Right ventricle myocardium inferior (tissue), 1 donor: ENCODE measurements around the gene AK2. TPM values are rescaled to one million over a fixed set of nuclear protein-coding genes. Genes with fewer than 3 reads are reported as not detected.
"Not testable (repeated sequence)": the region's sequence is repeated elsewhere in the genome, so short reads cannot be mapped to it uniquely, and the experiment has no call there.

Source experiments
- ATAC-seq: fragments of 200-7000 bp; cut with Tn5 transposase; one replicate; pipeline ENCODE4 v1.9.1; 2020; ENCODE audit warnings: mild to moderate bottlenecking, moderate library complexity
- DNase-seq: peaks from one replicate; pipeline ENCODE4 v3.0.0; 2021; ENCODE audit errors: missing footprints
- intact Hi-C: fragments of 100-400 bp; cut with DNase I; formaldehyde crosslinking; loops from one replicate; pipeline ENCODE4 v1.11.0; 2022
- long read RNA-seq: library from polyadenylated mRNA; unstranded; transcript quantifications from one replicate; pipeline ENCODE4 v2.0.0, GENCODE V29; 2021
- total RNA-seq: library from RNA; stranded (reverse); fragmentation: NEBNext Ultra II Directional; extraction: Animal tissue kit (Norgen Biotek cat#: 25700); gene quantifications from one replicate; pipeline ENCODE4 v1.2.1, GENCODE V29; 2021
- donor health status: DM: no; HTN: yes; CAD: no; lungs with severe emphysema.

AK2 gene
- 129 TPM for total RNA-seq
- long read RNA-seq, transcript AK2-201 (6 exons, 1,021 nt) = major isoform, 42 of 80 reads
- long read RNA-seq, transcript AK2-202 (7 exons, 3,586 nt) = minor isoform, 7 of 80 reads
- long read RNA-seq, partial matches to known transcripts = 1 of 80 reads
- long read RNA-seq, other reads (novel, unspliced or antisense) = 22 of 80 reads

DNA sequence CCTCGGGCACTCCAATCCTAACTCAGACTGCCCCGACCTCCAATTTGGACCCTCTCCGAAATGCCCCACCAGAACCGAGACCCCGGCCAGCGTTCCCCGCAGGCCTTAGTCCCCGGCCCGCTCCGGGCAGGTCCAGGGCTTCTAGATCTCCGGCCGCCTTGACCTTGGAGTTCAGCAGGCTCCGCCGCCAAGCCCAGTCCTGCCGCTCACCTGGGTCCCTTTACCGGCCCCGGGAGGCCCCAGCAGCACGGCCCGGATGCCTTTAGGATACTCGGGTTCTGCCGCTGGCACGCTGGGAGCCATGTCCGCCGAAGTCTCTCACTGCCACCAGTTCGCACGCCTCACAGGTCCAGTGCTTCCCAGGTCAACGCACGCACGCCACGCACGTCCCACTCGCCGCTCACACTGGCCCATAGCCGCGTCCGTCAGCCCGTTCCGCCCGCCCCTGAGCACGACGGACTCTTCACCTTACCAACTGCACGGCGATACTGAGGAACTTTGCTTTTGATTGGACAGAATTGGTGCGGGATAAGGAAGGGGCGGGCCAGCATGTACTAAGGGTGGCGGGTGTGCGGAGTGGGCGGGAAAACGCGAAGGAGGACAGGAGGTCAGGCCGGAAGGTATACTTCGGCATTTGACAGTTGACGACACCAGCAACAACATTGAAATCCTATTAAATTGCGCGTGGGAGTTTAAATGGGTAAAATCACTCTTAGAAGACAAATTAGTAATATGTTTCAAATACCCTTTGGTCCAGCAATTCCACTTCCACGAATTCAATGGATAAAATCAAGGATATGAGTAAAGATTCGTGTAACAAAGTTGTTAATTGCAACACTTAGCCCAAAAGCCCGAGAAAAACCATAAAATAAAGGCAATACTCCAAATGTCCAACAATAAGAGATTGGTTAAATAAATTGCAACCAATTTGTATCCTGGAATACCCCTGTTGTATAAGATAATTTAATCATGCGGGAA, at the start of gene AK2:
TSS of gene AK2 (minus strand) at position 358 of the 978 bp plus-strand sequence. CDS start at position 303, 55 bp downstream.
- intact Hi-C loops = loop anchor here (2.0 to 5.0 kb wide), 2 partner anchors 26 to 75 kb away; partner anchors contain the start of gene RNF19B
- DNase-seq = peak; percentile 98
- peak; percentile 100 for ATAC-seq

DNA sequence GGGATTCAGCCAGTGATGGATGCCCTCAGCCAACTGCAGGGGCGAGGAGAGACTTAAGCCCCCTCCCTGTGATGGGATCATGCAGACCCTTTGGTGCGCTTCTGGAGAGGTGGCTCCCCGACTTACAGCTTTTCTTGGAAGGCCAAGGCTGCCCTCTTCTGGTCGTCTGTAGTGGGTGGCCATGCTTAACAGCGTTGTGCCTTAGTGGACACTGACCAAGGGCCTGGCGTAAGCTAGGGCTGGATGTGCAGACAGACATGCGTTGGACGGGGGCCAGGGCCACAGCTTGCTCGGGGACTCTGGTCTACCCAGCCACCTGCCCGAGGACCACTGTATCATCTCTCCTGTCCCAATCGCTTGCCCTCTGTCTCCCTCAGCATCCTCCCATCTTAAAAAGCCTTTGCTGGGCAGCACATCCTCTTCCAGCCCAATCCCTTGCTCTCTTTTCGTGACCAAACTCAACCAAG, 49.7 kb upstream of the AK2 start:
- intact Hi-C loops = loop anchor here (1.0 kb wide), 1 partner anchor 210 kb away; no protein-coding TSS in a partner anchor
- ATAC-seq = peak; percentile 81
- DNase-seq = peak; percentile 73

DNA sequence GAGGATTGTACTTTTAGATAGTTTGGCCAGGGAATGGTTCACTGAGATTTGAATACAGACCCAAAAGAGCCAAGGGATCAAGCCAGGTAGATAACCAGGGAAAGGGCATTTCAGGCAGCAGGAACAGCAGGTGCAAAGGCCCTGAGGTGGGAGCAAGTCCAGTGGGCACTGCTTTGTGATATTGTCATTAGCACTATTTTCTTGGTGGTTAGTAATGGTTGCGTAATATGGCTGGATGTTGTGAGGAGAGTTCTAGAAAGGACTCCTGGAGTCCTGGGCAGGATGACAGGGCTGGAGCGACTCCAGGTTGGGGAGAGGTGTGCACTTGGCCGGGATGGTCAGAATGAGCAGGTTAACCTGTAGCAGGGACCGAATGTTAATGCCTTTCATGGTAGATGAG, 48.6 kb upstream of the AK2 start:
- ATAC-seq (no peak), DNase-seq (no peak)
- intact Hi-C loops = loop anchor here (2.0 kb wide), 1 partner anchor 153 kb away; no protein-coding TSS in a partner anchor

DNA sequence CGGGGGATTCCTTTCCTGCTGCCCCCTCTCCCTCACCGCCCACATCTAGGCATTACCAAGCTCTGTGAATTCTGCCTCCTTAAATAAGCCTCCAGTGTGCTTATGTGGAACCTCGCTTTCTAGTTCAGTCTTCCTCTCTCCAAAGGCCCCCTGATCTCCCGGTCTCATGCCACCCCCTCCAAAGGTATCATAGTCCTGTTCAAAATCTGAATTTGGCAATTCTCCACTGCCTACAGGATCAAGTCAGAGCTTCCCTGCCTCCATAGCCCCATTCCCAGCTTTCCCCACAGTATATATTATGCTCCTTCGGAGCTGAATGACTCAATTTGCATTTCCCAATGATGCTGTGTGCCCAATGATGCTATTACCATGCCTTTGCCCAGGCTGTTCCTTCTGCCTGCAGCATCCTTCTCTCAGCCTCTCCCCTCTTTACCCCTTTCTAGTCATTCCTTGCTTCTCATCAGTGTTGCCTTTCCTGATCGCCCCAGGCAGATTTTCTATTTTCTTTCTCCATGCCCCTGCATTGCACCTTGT, 46.0 kb upstream of the AK2 start:
- intact Hi-C loops = loop anchor here (5.0 kb wide), 1 partner anchor 370 kb away; no protein-coding TSS in a partner anchor
- no peak for ATAC-seq
- DNase-seq = no peak

DNA sequence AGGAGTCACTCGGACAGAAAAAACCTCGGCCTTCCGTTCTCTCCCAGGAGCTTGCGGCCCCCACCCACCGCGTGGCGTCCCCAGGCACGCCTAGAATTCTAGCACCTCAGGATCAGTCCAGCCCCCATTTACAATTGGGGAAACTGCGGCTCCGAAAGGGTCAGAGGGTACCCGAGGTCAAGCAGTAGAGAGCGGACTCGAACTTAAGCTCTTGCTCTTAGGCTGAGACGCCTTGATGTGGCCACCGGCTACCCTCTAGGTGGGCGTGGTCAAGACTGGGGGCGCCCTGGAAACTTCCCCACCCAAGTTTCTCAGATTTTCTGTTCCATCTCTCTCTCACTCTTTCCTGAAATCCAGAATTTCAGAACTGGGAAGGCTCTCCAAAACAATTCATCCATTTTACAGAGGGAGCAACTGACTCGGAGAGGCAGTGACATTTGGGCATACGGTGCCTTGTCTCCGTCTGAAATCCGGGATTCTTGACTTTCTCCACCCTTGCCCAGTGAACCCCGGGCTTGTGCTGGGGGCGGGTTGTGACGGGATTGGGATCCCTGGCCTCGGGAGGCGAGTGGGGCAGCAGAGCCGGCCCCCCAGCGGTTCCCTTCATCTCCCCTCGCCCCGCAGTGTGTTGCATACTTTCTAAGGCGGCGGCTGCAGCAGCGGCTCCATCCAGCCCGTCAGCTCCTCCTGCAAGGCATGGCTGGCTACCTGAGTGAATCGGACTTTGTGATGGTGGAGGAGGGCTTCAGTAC, 45.0 kb upstream of the AK2 start:
- intact Hi-C loops = loop anchor here (5.0 kb wide), 1 partner anchor 369 kb away; no protein-coding TSS in a partner anchor
- ATAC-seq (no peak), DNase-seq (no peak)

DNA sequence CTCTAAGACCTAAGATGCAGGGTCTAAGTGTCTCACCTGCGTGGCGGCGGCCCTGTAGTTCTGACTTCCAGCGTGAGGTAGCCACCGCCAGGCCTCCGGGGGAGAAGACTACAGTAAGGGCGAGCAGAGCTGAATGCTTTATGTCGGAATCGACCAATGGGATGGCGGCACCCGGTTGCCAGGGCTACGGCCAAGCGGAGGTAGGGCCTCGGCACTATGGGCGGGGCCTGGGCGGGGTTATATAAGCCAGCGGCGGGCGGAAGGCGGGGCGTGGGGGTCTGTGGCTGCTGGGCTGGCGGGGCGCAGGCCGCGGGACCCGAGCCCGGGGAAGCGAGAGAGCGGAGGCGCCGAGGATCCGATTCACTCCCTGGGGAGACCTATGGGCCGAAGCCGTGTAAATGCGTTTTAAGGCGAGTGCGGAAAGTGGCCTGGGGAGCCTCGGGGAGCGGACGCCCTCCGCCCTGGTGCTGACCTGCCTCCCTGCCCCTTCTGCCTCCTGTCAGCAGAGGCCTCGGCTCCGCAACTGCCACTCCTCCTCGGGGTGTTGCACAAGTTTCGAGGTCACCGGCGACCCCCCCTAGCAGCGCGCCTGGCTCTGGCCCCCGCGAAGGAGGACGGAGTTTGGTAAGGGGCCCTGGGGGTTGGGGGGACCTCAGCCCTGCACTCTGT, 44.3 kb upstream of the AK2 start, which contains the start of gene AZIN2:
TSS of gene AZIN2 (plus strand) at position 269 of the 669 bp plus-strand sequence. CDS start 1,097 bp downstream, outside the sequence.
- intact Hi-C loops = loop anchor here (5.0 kb wide), 1 partner anchor 369 kb away; no protein-coding TSS in a partner anchor
- peak; percentile 99 for DNase-seq
- peak; percentile 98 for ATAC-seq

DNA sequence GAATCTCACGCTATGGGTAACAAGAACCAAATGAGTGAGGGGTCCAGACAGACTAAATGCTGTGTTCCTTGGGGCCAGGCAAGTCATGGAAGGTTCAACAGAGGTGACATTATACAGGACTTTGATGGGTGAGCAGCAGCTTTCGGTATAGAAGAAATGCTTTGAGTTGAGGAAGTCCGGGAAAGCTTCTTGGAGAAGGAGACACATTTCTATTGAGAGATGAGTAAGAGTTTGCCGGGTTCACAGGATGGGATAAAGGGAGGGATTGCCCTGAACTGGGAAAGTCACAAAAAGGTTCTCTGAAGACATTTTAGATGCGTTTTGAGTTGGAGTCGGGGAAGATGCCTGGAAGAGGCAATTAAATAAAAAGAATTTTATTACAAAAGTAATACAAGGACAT, 43.7 kb upstream of the AK2 start:
- DNase-seq (no peak), ATAC-seq (no peak)
- intact Hi-C loops = loop anchor here (5.0 kb wide), 1 partner anchor 368 kb away; no protein-coding TSS in a partner anchor

DNA sequence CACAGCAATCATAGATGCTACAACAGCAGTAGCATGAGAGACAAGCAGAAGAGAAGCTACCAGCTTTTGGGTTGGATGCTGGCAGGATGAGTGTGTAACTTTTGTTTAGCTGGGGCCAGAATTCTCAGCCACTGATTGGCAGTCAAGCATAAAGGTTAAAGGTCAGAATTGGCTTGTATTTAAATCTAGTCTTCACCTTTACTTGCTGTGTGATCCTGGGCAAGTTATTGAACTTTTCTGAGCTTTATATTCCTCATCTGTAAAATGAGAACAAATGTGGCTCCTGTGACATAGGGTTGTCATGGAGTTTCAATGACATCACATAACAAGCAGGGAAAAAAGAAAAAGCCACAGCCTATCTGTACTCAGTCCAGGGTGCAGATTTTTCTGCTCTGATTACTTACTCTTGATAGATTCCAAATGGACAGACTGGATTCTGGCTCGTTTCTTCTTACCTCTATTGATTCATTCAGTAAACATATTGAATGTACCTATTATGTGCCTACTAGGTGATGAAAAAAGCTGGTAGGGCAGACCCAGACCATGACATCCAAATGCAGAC, 41.4 kb upstream of the AK2 start:
- intact Hi-C loops = no loop called here
- no peak for ATAC-seq
- no peak for DNase-seq

DNA sequence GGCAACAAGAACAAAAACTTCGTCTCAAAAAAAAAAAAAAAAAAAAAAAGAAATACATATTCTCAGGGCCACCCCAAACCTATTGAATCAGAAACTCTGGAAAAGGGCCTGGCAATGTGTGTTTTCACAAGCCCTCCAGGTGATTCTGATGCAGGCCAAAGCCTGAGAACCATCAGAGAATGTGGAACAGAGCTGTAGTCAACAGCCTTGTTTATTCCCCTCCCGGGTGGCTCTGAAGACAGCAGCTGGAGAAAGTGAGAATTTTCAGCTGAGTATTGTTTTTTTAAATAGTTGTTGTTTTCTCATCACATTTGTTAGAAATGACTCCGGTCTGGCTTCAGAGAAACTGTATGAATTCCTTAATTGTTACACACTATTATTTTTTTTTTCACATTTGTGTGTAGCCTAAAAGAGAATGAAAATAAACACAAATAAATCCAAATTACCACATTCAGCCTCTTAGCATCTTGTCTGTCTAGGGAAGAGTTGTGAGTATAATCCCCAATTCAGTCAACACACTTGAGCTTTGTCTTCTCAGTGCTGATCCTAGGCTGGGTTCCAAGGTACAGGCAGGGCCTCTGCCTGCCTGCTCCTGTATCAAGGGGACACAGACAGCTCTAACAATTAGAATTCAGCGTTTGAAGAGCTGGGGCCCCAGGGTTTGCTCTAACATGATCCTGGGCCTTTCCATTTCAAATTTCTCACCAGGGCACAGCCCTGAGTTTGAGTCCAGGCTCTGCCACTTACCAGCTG, 37.7 kb upstream of the AK2 start:
- ATAC-seq (no peak), DNase-seq (no peak)
- intact Hi-C loops = no loop called here

DNA sequence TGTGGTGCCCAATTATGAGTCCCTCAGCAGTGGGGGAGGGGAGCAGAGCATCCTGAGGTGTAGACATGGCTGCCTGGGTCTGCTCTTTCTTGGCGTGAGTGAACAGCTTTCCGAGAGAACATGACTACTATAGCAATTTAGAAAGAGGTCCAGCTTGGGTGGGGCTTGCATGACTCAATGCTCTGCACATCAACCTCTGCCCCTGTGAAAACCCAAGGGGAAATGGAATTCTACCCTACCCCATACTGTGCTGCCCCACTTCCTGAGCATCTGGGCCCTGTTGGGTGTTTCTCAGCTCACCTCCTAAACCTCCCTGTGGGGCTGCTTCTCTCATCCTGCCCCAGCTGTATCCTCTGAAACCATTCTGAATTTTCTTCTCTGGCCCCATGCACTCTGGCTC, 36.0 kb upstream of the AK2 start:
- intact Hi-C loops = no loop called here
- ATAC-seq (no peak), DNase-seq (no peak)

DNA sequence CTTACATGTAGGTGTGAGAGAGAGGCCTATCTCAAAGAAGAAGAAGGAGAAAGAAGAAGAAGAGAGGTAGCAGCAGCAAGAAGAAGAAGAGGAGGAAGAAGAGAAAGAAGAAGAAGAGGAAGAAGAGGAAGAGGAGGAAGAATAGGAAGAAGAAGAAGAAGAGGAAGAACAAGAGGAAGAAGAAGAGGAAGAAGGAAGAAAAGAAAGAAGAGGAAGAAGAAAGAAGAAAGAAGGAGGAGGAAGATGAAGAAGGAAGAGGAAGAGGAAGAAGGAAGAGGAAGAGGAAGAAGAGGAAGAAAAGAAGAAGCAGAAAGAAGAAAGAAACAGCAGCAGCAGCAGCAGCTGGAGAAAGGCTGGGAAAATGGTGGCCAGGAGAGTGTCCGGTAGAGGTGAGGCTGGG, 33.9 kb upstream of the AK2 start:
- DNase-seq = no peak
- intact Hi-C loops = no loop called here
- no peak for ATAC-seq

DNA sequence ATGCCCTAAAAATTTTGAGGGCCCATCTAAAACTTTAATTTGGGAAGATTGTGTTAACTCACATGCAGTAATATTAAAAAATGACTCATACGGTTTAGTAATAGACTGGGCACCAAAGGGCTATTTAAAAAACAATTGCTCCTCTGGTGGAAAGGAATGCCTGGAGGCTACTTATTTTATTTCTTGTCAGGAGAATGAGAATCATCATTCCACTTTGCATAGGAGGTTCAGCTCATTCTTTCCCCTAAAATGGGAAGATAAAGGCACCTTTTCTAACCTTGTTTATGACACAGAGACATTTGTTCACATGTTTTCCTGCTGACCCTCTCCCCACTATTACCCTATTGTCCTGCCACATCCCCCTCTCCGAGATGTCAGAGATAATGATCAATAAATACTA, 31.4 kb upstream of the AK2 start:
- ATAC-seq, intact Hi-C loops, DNase-seq: not testable (repeated sequence)

DNA sequence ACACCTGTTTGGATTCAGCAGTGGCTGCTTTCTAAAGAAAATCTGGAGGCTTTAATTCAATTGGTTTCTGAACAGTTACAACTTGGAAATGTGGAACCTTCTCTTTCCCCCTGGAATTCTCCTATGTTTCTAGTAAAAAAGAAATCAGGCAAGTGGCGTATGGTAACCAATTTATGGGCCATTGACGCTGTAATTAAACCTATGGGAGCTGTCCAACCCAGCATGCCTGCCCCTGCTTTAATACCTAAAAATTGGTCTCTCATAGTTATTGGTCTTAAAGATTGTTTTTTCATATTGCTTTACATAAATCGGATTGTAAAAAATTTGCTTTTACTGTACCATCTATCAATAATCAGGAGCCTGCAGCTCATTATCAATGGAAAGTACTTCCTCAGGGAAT, 29.8 kb upstream of the AK2 start:
- ATAC-seq, intact Hi-C loops, DNase-seq: not testable (repeated sequence)

DNA sequence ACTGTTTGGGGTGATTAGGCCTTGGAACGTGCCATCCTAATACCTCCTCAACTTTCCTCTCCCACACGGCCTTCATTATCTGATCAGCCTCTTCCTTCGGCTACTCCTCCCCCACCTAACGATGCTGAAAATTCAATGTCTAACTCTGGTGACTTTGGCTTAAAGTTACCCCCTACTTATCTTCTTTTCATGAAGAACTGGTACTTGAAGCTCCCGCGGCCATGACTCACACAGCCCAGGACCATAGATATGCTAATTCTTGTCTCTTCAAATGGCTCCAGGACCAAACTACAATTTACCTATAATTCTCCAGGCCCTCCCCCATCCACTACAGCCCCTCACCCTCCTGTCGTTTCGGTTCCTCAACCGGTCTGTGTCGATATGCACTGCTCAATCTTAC, 28.6 kb upstream of the AK2 start:
- intact Hi-C loops = no loop called here
- DNase-seq (no peak), ATAC-seq (no peak)

DNA sequence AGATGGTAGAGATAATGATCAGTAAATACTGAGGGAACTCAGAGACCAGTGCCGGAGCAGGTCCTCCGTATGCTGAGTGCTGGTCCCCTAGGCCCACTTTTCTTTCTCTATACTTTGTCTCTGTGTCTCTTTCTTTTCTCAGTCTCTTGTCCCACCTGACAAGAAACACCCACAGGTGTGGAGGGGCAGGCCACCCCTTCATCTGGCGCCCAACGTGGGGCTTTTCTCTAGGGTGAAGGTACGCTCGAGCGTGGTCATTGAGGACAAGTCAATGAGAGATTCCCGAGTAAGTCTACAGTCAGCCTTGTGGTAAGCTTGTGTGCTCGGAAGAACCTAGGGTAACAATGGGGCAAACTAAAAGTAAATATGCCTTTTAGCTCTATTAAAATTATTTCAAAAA, 27.6 kb upstream of the AK2 start:
- ATAC-seq, DNase-seq, intact Hi-C loops: not testable (repeated sequence)

DNA sequence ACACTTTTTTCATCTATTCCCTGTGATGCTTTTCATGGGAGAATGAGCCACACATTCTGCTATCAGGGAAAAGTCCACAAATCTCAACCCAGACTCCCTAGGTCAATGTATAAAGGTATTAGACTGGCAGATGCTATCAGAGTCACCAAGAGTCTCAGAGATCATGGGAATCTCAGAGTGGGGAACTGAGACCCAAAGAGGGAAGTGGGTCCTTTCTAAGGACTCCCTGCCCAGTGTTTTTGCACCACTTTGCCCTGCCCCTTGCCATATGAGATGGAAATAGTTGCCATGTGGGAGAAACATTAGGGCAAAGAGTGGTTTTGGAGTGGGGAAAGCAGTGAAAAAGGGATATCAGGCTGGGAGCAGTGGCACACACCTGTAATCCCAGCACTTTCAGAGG, 25.2 kb upstream of the AK2 start:
- no peak for DNase-seq
- no peak for ATAC-seq
- intact Hi-C loops = no loop called here

DNA sequence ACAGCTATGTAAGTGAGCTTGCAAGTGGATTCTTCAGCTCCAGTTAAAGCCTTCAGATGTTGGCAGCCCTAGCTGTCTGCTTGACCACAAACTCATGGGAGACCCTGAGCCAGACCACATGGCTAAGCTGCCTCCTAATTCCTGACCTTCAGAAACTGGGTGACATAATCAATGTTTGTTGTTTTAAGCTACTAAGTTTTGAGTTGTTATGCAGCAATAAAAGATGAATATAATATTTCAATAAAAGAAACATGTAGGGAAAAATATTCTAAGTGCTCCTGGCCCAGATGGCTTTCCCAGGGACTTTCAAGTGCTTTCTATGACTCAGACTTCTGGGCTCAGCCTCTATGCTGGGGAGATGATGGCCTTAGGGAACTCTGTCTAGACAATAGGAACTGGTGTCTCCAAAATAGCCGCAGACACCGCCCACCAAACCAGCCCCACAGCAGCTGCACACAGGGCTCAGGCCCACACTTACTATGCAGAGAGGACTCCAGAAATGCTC, 23.9 kb upstream of the AK2 start:
- peak; percentile 83 for DNase-seq
- peak; percentile 98 for ATAC-seq
- intact Hi-C loops = no loop called here
